Testis (tissue), 3 donors: Measurements from ENCODE around the gene PEMT. TPM values are rescaled to one million over a fixed set of nuclear protein-coding genes. Genes with fewer than 3 reads are reported as not detected.
A peak's percentile ranks its signal among the peaks of the same experiment; 100 is the strongest.

Source experiments
- DNase-seq: peaks from one replicate; pipeline ENCODE4 v3.0.0-alpha.2; 2019
- H3K27ac ChIP-seq, 2 donors: fragments of 200-600 bp; sonication (generic); one replicate each; pipeline ENCODE4 v1.5.1; 2019
- H3K27me3 ChIP-seq: fragments of 200-600 bp; sonication (generic); one replicate; pipeline ENCODE4 v1.5.1; 2019
- H3K36me3 ChIP-seq: fragments of 200-600 bp; sonication (generic); one replicate; pipeline ENCODE4 v1.5.1; 2017; ENCODE audit warnings: low read depth; ENCODE audit errors: missing control alignments
- H3K4me1 ChIP-seq: fragments of 200-600 bp; sonication (generic); one replicate; pipeline ENCODE4 v1.5.1; 2019
- H3K4me3 ChIP-seq, 2 donors: fragments of 200-600 bp; sonication (generic); one replicate each; pipeline ENCODE4 v1.5.1; 2017 to 2019
- H3K9me3 ChIP-seq: fragments of 200-600 bp; sonication (generic); one replicate; pipeline ENCODE4 v1.5.1; 2017
- CTCF ChIP-seq, 3 experiments: fragments of 450-650 bp in 2 of 3; fragments of 200-600 bp in 1 of 3; sonication (generic) in 1 of 3; IDR thresholded peaks; one replicate each; pipeline ENCODE4 v1.5.1; 2016 to 2019; ENCODE audit warnings: antibody characterized with exemption in 3 of 3, mild to moderate bottlenecking in 2 of 3, moderate library complexity in 1 of 3
- POLR2A ChIP-seq: fragments of 450-650 bp; IDR thresholded peaks from one replicate; pipeline ENCODE4 v1.6.1; 2017; ENCODE audit warnings: antibody characterized with exemption, mild to moderate bottlenecking, moderate library complexity
- WGBS, 2 donors: methylation state at CpG; one replicate each; pipeline ENCODE4 v1.1.5; 2018; 5-methylcytosine and 5-hydroxymethylcytosine counted together
- intact Hi-C: fragments of 100-400 bp; cut with DNase I; formaldehyde crosslinking; loops from one replicate; pipeline ENCODE4 v1.15.1; 2023; ENCODE audit warnings: low total_unique reads
- polyA plus RNA-seq: library from polyadenylated mRNA; stranded (reverse); fragments of 350-450 nt; fragmentation: Illumina TruSeq; extraction: RNeasy Lipid Tissue Mini Kit (QIAGEN cat#74804); gene quantifications from one replicate; pipeline ENCODE4 v1.2.3, GENCODE V29; 2014; ENCODE audit warnings: low read depth, low replicate concordance; ENCODE audit not compliant: insufficient read depth
- total RNA-seq, 2 donors: library from RNA; depleted of rRNA; stranded (reverse); fragments of >200 nt; gene quantifications; one replicate each; pipeline ENCODE4 v1.2.3, GENCODE V29; 2016

Gene PEMT
- total and polyA plus RNA-seq, 3 donors from 2014 or later, result 66.0 to 120 (median 83.1) TPM

GRCh38 chr17:17554266-17554665 is 37.2 kb downstream of the PEMT start:
- Histone ChIP-seq H3K9me3 (no peaks in the 10 kb centered on the region), H3K4me1 (peaks cover 50% of the 10 kb centered on the region), H3K4me3 (no peak overlapping the region), H3K27me3 (no peaks in the 10 kb centered on the region), H3K27ac (no peak overlapping the region), H3K36me3 (no peaks in the 10 kb centered on the region)
- DNase-seq, result peak; percentile 67
- WGBS, 2 donors, result 64 to 89% methylated on average over 17 of the region's 17 CpGs
- TF ChIP-seq POLR2A, result no peak
- TF ChIP-seq CTCF (IDR thresholded peaks at IDR 0.05), result no peak
- intact Hi-C loops, result no loop called here

GRCh38 chr17:17553217-17554195 is 38.0 kb downstream of the PEMT start:
- TF ChIP-seq POLR2A, result no peak
- no peak for TF ChIP-seq CTCF (IDR thresholded peaks at IDR 0.05)
- 63 to 92% methylated on average over 10 to 29 of the region's 30 CpGs for WGBS, 2 donors
- no peaks in the 10 kb centered on the region for H3K36me3 ChIP-seq
- H3K4me1 ChIP-seq, result peaks cover 46% of the 10 kb centered on the region
- H3K4me3 ChIP-seq, result no peak overlapping the region
- no peaks in the 10 kb centered on the region for H3K9me3 ChIP-seq
- no peaks in the 10 kb centered on the region for H3K27me3 ChIP-seq
- DNase-seq, result no peak
- peak overlapping the region; percentile 4 to 68 for H3K27ac ChIP-seq
- intact Hi-C loops, result no loop called here

GRCh38 chr17:17552351-17553216 is 38.9 kb downstream of the PEMT start:
- Histone ChIP-seq H3K27me3 (no peaks in the 10 kb centered on the region), H3K36me3 (no peaks in the 10 kb centered on the region), H3K9me3 (no peaks in the 10 kb centered on the region), H3K27ac (peak overlapping the region; percentile 57 to 68), H3K4me1 (peaks cover 54% of the 10 kb centered on the region), H3K4me3 (no peak overlapping the region)
- 88 to 92% methylated on average over 25 to 27 of the region's 27 CpGs for whole genome bisulfite sequencing, 2 donors
- TF ChIP-seq POLR2A (no peak), CTCF (IDR thresholded peaks at IDR 0.05) (no peak)
- intact Hi-C loops, result no loop called here
- no peak for DNase-seq

GRCh38 chr17:17551361-17551760 is 40.1 kb downstream of the PEMT start:
- H3K4me3 ChIP-seq, result no peak overlapping the region
- peak; percentile 96 for DNase-seq
- no peaks in the 10 kb centered on the region for H3K27me3 ChIP-seq
- WGBS, 2 donors, result 43 to 57% methylated on average over 8 to 11 of the region's 11 CpGs
- H3K27ac ChIP-seq, result peak overlapping the region; percentile 57 to 68
- no peak for TF ChIP-seq CTCF (IDR thresholded peaks at IDR 0.05)
- H3K4me1 ChIP-seq, result peaks cover 66% of the 10 kb centered on the region
- intact Hi-C loops, result no loop called here
- H3K9me3 ChIP-seq, result no peaks in the 10 kb centered on the region
- no peaks in the 10 kb centered on the region for H3K36me3 ChIP-seq
